ENCODE measurements around the gene APOL6.

Gene APOL6

DNA sequence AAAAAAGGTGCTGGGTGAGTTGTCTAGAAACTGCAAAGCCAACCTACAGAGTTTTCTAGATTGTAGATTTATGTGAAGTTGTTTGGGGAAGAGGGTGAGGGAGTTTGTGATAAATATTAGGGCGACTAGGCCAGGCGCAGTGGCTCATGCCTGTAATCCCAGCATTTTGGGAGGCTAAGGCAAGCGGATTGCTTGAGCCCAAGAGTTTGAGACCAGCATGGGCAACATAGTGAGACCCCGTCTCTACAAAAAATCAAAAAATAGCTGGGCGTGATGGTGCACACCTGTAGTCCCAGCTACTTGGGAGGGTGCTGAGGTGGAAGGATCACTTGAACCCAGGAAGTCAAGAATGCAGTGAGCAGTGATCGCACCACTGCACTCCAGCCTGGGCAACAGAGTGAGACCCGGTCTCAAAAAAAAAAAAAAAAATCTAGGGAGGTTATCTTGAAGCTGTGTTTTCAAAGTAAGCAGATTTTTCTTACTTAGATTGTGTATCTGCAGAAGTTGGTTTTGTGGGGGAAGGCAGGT, 844 bp downstream of the APOL6 start:
- Histone ChIP-seq H3K9ac (ENCODE audit: low read depth, low read length) (no peak overlapping the region), H3K4me3 (ENCODE audit: low read depth, low read length) (no peak overlapping the region), H3K36me3 (ENCODE audit: control insufficient read depth, insufficient read depth, low read length) (no peaks in the 10 kb centered on the region), H3K4me1 (ENCODE audit: control insufficient read depth, insufficient read depth, low read length) (peaks cover 3% of the 10 kb centered on the region), H3K27me3 (ENCODE audit: control insufficient read depth, insufficient read depth, low read length) (no peaks in the 10 kb centered on the region), H3K9me3 (ENCODE audit: control insufficient read depth, insufficient read depth, low read length) (no peaks in the 10 kb centered on the region)

DNA sequence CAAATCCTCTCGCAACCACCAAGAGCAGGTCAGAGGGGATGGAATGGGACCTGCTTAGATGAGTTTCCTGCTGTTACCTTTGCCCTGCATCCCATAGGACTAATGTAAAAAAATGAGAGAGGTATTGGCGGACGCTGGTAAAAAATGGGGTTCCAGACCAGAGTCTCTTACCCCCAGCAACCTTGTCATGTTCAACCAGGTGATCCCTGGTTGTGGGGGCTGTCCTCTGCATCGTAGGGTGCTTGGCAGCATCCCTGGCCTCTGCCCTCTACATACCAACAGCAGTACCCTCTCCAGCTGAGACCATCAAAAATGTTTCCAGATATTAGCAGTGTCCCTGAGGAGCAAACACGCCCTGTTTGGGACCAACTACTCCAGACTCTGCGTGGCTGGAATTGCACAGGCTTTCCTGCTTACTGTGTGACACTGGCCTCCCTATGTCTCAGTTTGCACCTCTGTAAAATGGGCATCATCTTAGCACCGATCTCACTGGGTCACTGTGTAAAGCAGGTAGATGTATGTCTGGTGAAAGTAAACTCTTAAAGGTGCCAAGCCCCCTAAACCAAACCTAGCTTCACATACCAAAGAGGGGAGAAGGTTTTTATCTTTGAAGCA, 1.5 kb downstream of the APOL6 start:
- H3K4me1 ChIP-seq (ENCODE audit: control insufficient read depth, insufficient read depth, low read length) = peaks cover 3% of the 10 kb centered on the region
- H3K36me3 ChIP-seq (ENCODE audit: control insufficient read depth, insufficient read depth, low read length) = no peaks in the 10 kb centered on the region
- no peaks in the 10 kb centered on the region for H3K27me3 ChIP-seq (ENCODE audit: control insufficient read depth, insufficient read depth, low read length)
- no peaks in the 10 kb centered on the region for H3K9me3 ChIP-seq (ENCODE audit: control insufficient read depth, insufficient read depth, low read length)
- no peak overlapping the region for H3K9ac ChIP-seq (ENCODE audit: low read depth, low read length)
- H3K4me3 ChIP-seq (ENCODE audit: low read depth, low read length) = no peak overlapping the region

DNA sequence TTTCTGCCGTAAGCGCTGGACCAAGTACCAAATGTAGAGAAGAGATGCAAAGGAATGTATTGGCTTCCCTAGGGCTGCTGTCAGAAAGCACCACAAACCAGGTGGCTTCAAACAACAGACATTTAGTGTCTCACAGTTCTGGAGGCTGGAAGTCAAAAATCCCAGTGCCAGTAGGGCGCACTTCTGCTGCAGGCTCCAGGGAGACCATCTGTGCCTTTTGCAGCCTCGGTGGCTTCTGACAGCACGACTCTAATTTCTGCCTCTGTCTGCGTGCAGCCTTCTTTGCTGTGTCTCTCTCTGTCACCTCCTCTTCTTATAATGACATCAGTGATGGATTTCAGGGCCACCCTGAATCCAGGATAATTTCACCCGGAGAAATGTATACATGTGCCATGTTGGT, 2.8 kb downstream of the APOL6 start:
- Histone ChIP-seq H3K4me1 (ENCODE audit: control insufficient read depth, insufficient read depth, low read length) (peaks cover 3% of the 10 kb centered on the region), H3K36me3 (ENCODE audit: control insufficient read depth, insufficient read depth, low read length) (no peaks in the 10 kb centered on the region), H3K9ac (ENCODE audit: low read depth, low read length) (no peak overlapping the region), H3K27me3 (ENCODE audit: control insufficient read depth, insufficient read depth, low read length) (no peaks in the 10 kb centered on the region), H3K9me3 (ENCODE audit: control insufficient read depth, insufficient read depth, low read length) (no peaks in the 10 kb centered on the region), H3K4me3 (ENCODE audit: low read depth, low read length) (no peak overlapping the region)

DNA sequence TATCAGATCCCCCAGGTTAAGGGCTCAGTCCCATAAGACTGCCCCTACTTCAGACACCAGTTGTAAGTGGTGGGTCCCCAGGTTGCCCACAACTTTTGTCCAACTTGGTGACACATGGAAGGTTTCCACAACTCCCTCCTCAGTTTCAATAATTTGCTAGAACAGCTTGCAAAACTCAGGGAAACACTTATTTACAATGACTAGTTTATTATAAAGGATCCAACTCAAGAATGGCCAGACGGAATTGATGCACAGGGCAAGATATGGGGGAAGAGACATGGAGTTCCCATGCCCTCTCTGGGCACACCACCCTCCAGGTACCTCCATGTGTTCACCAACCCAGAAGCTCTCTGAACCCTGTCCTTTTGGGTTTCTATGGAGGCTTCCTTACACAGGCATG, 5.6 kb downstream of the APOL6 start:
- H3K27me3 ChIP-seq (ENCODE audit: control insufficient read depth, insufficient read depth, low read length) = no peaks in the 10 kb centered on the region
- no peaks in the 10 kb centered on the region for H3K36me3 ChIP-seq (ENCODE audit: control insufficient read depth, insufficient read depth, low read length)
- H3K4me1 ChIP-seq (ENCODE audit: control insufficient read depth, insufficient read depth, low read length) = no peaks in the 10 kb centered on the region
- no peak overlapping the region for H3K4me3 ChIP-seq (ENCODE audit: low read depth, low read length)
- H3K9me3 ChIP-seq (ENCODE audit: control insufficient read depth, insufficient read depth, low read length) = no peaks in the 10 kb centered on the region
- no peak overlapping the region for H3K9ac ChIP-seq (ENCODE audit: low read depth, low read length)

DNA sequence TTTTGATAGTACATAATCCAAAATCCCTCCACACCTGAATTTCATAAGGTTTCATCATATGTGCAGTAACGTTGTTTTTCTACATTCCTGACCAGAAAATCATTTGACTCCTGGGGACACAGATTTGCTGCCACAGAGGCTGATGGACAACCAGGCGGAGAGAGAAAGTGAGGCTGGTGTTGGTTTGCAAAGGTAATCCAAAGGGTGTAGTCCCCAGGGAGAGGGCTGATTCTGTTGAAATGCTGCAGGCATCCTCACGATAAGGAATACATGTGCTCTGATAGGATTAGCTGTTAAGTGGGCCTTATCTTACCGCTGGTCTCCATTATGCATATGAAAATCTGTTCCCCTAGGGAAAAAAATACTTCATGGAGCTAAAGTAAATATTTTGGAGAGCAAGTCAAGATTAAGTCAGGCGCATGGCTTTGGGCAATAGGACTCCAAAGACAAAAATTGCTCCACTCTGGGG, 8.1 kb downstream of the APOL6 start:
- Histone ChIP-seq H3K27me3 (ENCODE audit: control insufficient read depth, insufficient read depth, low read length) (no peaks in the 10 kb centered on the region), H3K9me3 (ENCODE audit: control insufficient read depth, insufficient read depth, low read length) (no peaks in the 10 kb centered on the region), H3K9ac (ENCODE audit: low read depth, low read length) (no peak overlapping the region), H3K4me1 (ENCODE audit: control insufficient read depth, insufficient read depth, low read length) (no peaks in the 10 kb centered on the region), H3K36me3 (ENCODE audit: control insufficient read depth, insufficient read depth, low read length) (no peaks in the 10 kb centered on the region), H3K4me3 (ENCODE audit: low read depth, low read length) (no peak overlapping the region)

- Histone ChIP-seq H3K27me3 (ENCODE audit: control insufficient read depth, insufficient read depth, low read length) (no peaks in the 10 kb centered on the region), H3K9ac (ENCODE audit: low read depth, low read length) (no peak overlapping the region), H3K4me1 (ENCODE audit: control insufficient read depth, insufficient read depth, low read length) (peaks cover 11% of the 10 kb centered on the region), H3K4me3 (ENCODE audit: low read depth, low read length) (no peak overlapping the region), H3K9me3 (ENCODE audit: control insufficient read depth, insufficient read depth, low read length) (no peaks in the 10 kb centered on the region), H3K36me3 (ENCODE audit: control insufficient read depth, insufficient read depth, low read length) (no peaks in the 10 kb centered on the region)
Measured at GRCh38 chr22:35657571-35658312, 9.5 kb downstream of the APOL6 start.

DNA sequence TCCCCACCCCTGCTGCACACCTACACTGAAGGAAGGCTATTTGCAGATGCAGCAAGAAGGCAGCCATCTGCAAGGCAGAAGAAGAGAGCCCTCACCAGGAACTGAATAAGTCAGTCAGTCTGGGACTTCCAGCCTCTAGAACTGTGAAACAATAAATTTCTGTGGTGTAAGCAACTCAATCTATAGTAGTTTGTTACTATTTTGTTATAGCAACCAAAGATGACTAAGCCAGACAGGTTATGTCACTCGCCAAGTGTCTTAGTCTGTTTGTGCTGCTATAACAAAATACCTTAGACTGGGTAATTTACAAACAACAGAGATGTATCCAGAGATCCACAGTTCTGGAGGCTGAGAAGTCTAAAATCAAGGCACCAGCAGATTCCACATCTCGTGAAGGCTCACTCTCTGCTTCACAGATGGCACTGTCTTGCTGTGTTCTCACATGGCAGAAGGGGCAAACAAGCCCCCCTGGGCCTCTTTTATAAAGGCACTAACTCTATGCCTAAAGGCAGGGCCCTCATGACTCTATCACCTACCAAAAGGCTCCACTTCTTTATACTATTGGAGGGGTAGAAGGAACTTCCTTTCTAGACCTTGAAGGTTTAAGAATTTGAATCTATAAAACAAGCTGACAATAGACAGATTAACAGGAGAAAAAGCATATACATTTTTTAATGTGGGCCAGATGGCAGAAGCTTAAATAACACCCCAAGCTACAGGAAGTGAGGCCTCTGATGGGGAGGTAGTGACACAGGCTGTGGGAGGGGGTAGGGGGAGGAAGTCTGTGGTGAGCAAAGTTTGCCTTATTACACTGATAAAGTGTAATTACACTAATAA, 12.3 kb downstream of the APOL6 start:
- H3K4me3 ChIP-seq (ENCODE audit: low read depth, low read length) = no peak overlapping the region
- no peaks in the 10 kb centered on the region for H3K27me3 ChIP-seq (ENCODE audit: control insufficient read depth, insufficient read depth, low read length)
- H3K36me3 ChIP-seq (ENCODE audit: control insufficient read depth, insufficient read depth, low read length) = no peaks in the 10 kb centered on the region
- H3K9ac ChIP-seq (ENCODE audit: low read depth, low read length) = no peak overlapping the region
- peaks cover 13% of the 10 kb centered on the region for H3K4me1 ChIP-seq (ENCODE audit: control insufficient read depth, insufficient read depth, low read length)
- H3K9me3 ChIP-seq (ENCODE audit: control insufficient read depth, insufficient read depth, low read length) = peaks cover 6% of the 10 kb centered on the region

- H3K9ac ChIP-seq (ENCODE audit: low read depth, low read length) = no peak overlapping the region
- H3K4me3 ChIP-seq (ENCODE audit: low read depth, low read length) = no peak overlapping the region
- peaks cover 13% of the 10 kb centered on the region for H3K4me1 ChIP-seq (ENCODE audit: control insufficient read depth, insufficient read depth, low read length)
- H3K36me3 ChIP-seq (ENCODE audit: control insufficient read depth, insufficient read depth, low read length) = no peaks in the 10 kb centered on the region
- H3K27me3 ChIP-seq (ENCODE audit: control insufficient read depth, insufficient read depth, low read length) = no peaks in the 10 kb centered on the region
- H3K9me3 ChIP-seq (ENCODE audit: control insufficient read depth, insufficient read depth, low read length) = peaks cover 12% of the 10 kb centered on the region
Measured at GRCh38 chr22:35661464-35661863, 13.2 kb downstream of the APOL6 start.

GRCh38 chr22:35662914-35663313, 14.7 kb downstream of the APOL6 start:
- Histone ChIP-seq H3K4me3 (ENCODE audit: low read depth, low read length) (no peak overlapping the region), H3K9ac (ENCODE audit: low read depth, low read length) (no peak overlapping the region), H3K9me3 (ENCODE audit: control insufficient read depth, insufficient read depth, low read length) (peaks cover 25% of the 10 kb centered on the region), H3K36me3 (ENCODE audit: control insufficient read depth, insufficient read depth, low read length) (no peaks in the 10 kb centered on the region), H3K27me3 (ENCODE audit: control insufficient read depth, insufficient read depth, low read length) (no peaks in the 10 kb centered on the region), H3K4me1 (ENCODE audit: control insufficient read depth, insufficient read depth, low read length) (peaks cover 13% of the 10 kb centered on the region)

DNA sequence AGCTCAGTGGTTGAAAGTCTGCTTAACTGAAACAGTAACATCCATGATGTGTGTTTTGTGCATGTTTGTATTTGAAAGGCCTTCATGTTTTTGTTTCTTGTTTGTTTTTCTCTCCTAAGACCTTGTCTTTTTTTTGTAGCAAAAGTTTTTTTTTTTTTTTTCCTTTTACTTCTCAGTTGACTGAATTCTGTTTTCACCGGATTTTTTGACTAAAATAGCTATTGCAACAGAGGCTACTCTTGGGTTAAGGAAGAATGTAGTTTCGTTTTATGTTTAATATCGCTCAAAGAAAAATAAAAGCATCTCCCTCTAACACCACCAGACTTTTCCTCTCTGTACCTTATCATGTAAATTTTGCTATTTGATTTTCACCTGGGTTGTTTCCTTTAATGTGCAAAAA, 15.1 kb downstream of the APOL6 start:
- no peak overlapping the region for H3K4me3 ChIP-seq (ENCODE audit: low read depth, low read length)
- no peaks in the 10 kb centered on the region for H3K27me3 ChIP-seq (ENCODE audit: control insufficient read depth, insufficient read depth, low read length)
- H3K9ac ChIP-seq (ENCODE audit: low read depth, low read length) = no peak overlapping the region
- no peaks in the 10 kb centered on the region for H3K36me3 ChIP-seq (ENCODE audit: control insufficient read depth, insufficient read depth, low read length)
- H3K9me3 ChIP-seq (ENCODE audit: control insufficient read depth, insufficient read depth, low read length) = peaks cover 25% of the 10 kb centered on the region
- peaks cover 13% of the 10 kb centered on the region for H3K4me1 ChIP-seq (ENCODE audit: control insufficient read depth, insufficient read depth, low read length)

- no peak overlapping the region for H3K9ac ChIP-seq (ENCODE audit: low read depth, low read length)
- H3K4me3 ChIP-seq (ENCODE audit: low read depth, low read length) = peak overlapping the region; percentile 3
- H3K27me3 ChIP-seq (ENCODE audit: control insufficient read depth, insufficient read depth, low read length) = no peaks in the 10 kb centered on the region
- H3K9me3 ChIP-seq (ENCODE audit: control insufficient read depth, insufficient read depth, low read length) = peaks cover 25% of the 10 kb centered on the region
- H3K36me3 ChIP-seq (ENCODE audit: control insufficient read depth, insufficient read depth, low read length) = no peaks in the 10 kb centered on the region
- H3K4me1 ChIP-seq (ENCODE audit: control insufficient read depth, insufficient read depth, low read length) = peaks cover 13% of the 10 kb centered on the region
Measured at GRCh38 chr22:35664955-35665587, 16.8 kb downstream of the APOL6 start.

Data from iPS-15b (cell line).